ENCODE data around the gene TRPM4. TPM values are rescaled to one million over a fixed set of nuclear protein-coding genes. Genes with fewer than 3 reads are reported as not detected.
A peak's percentile ranks its signal among the peaks of the same experiment; 100 is the strongest.

Gene TRPM4
- total and polyA plus RNA-seq, 2 of the 13 experiments (the other 11 are each of a cell fraction or from before 2014, with no cell fraction given), result 1.9 to 4.3 TPM

DNA sequence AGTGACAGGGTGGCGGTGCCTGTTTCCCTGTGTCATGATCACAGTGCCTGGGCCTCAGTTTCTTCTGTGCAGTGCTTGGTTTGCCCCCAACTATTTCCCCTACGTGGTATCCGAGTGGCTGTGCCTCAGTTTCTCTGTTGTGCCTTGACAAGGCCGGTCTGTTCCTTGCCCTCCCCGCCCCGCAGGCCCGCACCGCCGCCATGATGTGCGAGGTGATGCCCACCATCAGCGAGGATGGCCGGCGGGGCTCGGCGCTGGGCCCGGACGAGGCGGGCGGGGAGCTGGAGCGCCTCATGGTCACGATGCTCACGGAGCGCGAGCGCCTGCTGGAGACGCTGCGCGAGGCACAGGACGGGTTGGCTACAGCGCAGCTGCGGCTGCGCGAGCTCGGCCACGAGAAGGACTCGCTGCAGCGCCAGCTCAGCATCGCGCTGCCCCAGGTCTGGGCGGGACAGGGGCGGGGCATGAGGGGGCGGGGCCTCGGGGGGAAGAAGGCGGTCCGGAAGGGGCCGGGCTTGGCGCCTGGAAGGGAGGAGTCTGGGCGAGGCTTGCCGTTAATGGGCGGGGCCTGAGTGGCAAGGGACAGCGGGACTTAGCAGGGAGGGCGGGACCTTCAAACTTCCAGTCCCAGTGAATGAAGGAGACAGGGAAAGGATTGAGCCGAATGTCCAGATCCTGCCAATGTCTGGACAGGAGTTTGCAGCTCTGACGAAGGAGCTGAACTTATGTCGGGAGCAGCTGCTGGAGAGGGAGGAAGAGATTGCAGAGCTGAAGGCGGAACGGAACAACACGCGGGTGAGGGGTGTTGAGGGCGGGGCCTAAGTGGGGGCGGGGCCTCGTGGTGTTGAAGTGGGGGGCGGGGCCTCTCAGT is 29.7 kb upstream of the TRPM4 start (continued):
- TF ChIP-seq, protein P1, sequence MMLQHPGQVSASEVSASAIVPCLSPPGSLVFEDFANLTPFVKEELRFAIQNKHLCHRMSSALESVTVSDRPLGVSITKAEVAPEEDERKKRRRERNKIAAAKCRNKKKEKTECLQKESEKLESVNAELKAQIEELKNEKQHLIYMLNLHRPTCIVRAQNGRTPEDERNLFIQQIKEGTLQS (CRISPR knock-in tag; IDR thresholded peaks at IDR 0.05), result peak; percentile 85
- no peak for TF ChIP-seq PBX2 (CRISPR knock-in tag; IDR thresholded peaks at IDR 0.05)
- TF ChIP-seq KDM5A (IDR thresholded peaks at IDR 0.05; ENCODE audit: borderline replicate concordance, low read length), result no peak
- TF ChIP-seq, protein P2, sequence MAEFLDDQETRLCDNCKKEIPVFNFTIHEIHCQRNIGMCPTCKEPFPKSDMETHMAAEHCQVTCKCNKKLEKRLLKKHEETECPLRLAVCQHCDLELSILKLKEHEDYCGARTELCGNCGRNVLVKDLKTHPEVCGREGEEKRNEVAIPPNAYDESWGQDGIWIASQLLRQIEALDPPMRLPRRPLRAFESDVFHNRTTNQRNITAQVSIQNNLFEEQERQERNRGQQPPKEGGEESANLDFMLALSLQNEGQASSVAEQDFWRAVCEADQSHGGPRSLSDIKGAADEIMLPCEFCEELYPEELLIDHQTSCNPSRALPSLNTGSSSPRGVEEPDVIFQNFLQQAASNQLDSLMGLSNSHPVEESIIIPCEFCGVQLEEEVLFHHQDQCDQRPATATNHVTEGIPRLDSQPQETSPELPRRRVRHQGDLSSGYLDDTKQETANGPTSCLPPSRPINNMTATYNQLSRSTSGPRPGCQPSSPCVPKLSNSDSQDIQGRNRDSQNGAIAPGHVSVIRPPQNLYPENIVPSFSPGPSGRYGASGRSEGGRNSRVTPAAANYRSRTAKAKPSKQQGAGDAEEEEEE (CRISPR knock-in tag; IDR thresholded peaks at IDR 0.05; ENCODE audit: borderline replicate concordance), result no peak
- peak; percentile 98 for TF ChIP-seq FOXC1 (CRISPR knock-in tag; IDR thresholded peaks at IDR 0.05; ENCODE audit: borderline replicate concordance)
- TF ChIP-seq NPAS2 (CRISPR knock-in tag; IDR thresholded peaks at IDR 0.05; ENCODE audit: borderline replicate concordance), result no peak
- peak; percentile 64 for TF ChIP-seq FOSL2 (CRISPR knock-in tag; IDR thresholded peaks at IDR 0.05)
- no peak for TF ChIP-seq NFRKB (IDR thresholded peaks at IDR 0.05)
- peak; percentile 35; the same call in 1 of the 2 replicates for TF ChIP-seq FOXK2 (IDR thresholded peaks at IDR 0.05)
- TF ChIP-seq ZZZ3 (CRISPR knock-in tag; IDR thresholded peaks at IDR 0.05; ENCODE audit: borderline replicate concordance), result peak; percentile 95
- peak; percentile 93; the same call in 1 of the 2 replicates for TF ChIP-seq ZNF234 (CRISPR knock-in tag; conservative IDR thresholded peaks at IDR 0.05)
- peak; percentile 100 for TF ChIP-seq ZNF451 (CRISPR knock-in tag; IDR thresholded peaks at IDR 0.05)
- TF ChIP-seq, protein P3, sequence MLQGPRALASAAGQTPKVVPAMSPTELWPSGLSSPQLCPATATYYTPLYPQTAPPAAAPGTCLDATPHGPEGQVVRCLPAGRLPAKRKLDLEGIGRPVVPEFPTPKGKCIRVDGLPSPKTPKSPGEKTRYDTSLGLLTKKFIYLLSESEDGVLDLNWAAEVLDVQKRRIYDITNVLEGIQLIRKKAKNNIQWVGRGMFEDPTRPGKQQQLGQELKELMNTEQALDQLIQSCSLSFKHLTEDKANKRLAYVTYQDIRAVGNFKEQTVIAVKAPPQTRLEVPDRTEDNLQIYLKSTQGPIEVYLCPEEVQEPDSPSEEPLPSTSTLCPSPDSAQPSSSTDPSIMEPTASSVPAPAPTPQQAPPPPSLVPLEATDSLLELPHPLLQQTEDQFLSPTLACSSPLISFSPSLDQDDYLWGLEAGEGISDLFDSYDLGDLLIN (CRISPR knock-in tag; IDR thresholded peaks at IDR 0.05; ENCODE audit: borderline replicate concordance), result peak; percentile 82; the same call in 1 of the 2 replicates
- TF ChIP-seq IKZF1 (IDR thresholded peaks at IDR 0.05), result no peak
- peak; percentile 72 for TF ChIP-seq JUND (CRISPR knock-in tag; IDR thresholded peaks at IDR 0.05)
- TF ChIP-seq, protein P4, sequence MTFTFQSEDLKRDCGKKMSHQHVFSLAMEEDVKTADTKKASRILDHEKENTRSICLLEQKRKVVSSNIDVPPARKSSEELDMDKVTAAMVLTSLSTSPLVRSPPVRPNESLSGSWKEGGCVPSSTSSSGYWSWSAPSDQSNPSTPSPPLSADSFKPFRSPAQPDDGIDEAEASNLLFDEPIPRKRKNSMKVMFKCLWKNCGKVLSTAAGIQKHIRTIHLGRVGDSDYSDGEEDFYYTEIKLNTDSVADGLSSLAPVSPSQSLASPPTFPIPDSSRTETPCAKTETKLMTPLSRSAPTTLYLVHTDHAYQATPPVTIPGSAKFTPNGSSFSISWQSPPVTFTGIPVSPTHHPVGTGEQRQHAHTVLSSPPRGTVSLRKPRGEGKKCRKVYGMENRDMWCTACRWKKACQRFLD (CRISPR knock-in tag; IDR thresholded peaks at IDR 0.05; ENCODE audit: borderline replicate concordance), result peak; percentile 98
- peak; percentile 87; the same call in 1 of the 2 replicates for TF ChIP-seq ZNF816 (CRISPR knock-in tag; IDR thresholded peaks at IDR 0.05; ENCODE audit: borderline replicate concordance)
- TF ChIP-seq MZF1 (CRISPR knock-in tag; IDR thresholded peaks at IDR 0.05; ENCODE audit: borderline replicate concordance), result 0 out of 2 replicates have a peak, but pooled peaks have one; percentile 72
- TF ChIP-seq ZNF296 (CRISPR knock-in tag; conservative IDR thresholded peaks at IDR 0.05), result peak; percentile 73; the same call in 1 of the 2 replicates
- TF ChIP-seq, protein P5, sequence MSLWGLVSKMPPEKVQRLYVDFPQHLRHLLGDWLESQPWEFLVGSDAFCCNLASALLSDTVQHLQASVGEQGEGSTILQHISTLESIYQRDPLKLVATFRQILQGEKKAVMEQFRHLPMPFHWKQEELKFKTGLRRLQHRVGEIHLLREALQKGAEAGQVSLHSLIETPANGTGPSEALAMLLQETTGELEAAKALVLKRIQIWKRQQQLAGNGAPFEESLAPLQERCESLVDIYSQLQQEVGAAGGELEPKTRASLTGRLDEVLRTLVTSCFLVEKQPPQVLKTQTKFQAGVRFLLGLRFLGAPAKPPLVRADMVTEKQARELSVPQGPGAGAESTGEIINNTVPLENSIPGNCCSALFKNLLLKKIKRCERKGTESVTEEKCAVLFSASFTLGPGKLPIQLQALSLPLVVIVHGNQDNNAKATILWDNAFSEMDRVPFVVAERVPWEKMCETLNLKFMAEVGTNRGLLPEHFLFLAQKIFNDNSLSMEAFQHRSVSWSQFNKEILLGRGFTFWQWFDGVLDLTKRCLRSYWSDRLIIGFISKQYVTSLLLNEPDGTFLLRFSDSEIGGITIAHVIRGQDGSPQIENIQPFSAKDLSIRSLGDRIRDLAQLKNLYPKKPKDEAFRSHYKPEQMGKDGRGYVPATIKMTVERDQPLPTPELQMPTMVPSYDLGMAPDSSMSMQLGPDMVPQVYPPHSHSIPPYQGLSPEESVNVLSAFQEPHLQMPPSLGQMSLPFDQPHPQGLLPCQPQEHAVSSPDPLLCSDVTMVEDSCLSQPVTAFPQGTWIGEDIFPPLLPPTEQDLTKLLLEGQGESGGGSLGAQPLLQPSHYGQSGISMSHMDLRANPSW (CRISPR knock-in tag; IDR thresholded peaks at IDR 0.05; ENCODE audit: borderline replicate concordance), result no peak

All from HepG2 (cell line).